GM19372 (cell line): ENCODE results near the gene KCNJ18.
"Not testable (repeated sequence)": the region's sequence is repeated elsewhere in the genome, so short reads cannot be mapped to it uniquely, and the experiment has no call there.

Experiments used
- ATAC-seq: cut with Tn5 transposase; IDR thresholded peaks from one replicate; pipeline ENCODE4 v1.9.1; 2021; ENCODE audit warnings: mild to moderate bottlenecking, low read depth, moderate library complexity; ENCODE audit not compliant: unreplicated experiment

Gene KCNJ18

DNA sequence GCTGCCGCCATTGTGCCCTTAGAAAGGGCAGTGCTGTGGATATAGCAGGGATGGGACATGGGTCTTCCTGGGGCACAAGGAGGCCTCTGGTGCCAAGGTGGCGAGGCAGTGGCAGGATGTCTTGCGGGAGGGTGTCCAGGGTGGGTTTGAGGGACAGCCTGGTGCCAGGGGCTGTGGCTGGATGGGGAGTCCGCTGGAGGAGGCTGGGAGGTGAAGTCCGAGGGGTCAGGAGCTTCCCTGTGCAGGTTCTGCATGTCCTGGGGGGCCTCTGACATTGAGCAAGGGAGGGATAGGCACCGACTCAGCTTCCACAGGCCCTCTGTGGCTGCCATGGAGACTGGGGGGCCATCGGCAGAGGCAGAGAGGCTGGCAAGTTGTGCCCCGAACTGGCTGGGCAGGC lies 9.7 kb downstream of the KCNJ18 start:
- ATAC-seq, result not testable (repeated sequence)

DNA sequence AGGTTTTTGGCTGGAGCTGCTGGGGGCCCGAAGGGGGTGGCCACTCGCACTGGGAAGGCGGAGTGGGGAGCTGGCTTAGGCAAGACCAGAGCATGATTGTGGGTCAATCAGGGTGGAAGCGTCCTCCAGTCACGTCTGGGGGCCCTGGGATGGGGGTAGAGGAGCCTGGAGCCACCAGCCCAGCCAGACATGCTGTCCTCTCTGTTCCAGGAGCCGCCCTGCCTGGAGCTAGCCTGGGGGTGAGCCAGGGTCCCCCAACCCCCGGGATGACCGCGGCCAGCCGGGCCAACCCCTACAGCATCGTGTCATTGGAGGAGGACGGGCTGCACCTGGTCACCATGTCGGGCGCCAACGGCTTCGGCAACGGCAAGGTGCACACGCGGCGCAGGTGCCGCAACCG lies 10.2 kb downstream of the KCNJ18 start:
- ATAC-seq, result not testable (repeated sequence)

DNA sequence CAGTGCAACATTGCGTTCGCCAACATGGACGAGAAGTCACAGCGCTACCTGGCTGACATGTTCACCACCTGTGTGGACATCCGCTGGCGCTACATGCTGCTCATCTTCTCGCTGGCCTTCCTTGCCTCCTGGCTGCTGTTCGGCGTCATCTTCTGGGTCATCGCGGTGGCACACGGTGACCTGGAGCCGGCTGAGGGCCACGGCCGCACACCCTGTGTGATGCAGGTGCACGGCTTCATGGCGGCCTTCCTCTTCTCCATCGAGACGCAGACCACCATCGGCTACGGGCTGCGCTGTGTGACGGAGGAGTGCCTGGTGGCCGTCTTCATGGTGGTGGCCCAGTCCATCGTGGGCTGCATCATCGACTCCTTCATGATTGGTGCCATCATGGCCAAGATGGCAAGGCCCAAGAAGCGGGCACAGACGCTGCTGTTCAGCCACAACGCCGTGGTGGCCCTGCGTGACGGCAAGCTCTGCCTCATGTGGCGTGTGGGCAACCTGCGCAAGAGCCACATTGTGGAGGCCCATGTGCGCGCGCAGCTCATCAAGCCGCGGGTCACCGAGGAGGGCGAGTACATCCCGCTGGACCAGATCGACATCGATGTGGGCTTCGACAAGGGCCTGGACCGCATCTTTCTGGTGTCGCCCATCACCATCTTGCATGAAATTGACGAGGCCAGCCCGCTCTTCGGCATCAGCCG lies 10.8 kb downstream of the KCNJ18 start:
- not testable (repeated sequence) for ATAC-seq

DNA sequence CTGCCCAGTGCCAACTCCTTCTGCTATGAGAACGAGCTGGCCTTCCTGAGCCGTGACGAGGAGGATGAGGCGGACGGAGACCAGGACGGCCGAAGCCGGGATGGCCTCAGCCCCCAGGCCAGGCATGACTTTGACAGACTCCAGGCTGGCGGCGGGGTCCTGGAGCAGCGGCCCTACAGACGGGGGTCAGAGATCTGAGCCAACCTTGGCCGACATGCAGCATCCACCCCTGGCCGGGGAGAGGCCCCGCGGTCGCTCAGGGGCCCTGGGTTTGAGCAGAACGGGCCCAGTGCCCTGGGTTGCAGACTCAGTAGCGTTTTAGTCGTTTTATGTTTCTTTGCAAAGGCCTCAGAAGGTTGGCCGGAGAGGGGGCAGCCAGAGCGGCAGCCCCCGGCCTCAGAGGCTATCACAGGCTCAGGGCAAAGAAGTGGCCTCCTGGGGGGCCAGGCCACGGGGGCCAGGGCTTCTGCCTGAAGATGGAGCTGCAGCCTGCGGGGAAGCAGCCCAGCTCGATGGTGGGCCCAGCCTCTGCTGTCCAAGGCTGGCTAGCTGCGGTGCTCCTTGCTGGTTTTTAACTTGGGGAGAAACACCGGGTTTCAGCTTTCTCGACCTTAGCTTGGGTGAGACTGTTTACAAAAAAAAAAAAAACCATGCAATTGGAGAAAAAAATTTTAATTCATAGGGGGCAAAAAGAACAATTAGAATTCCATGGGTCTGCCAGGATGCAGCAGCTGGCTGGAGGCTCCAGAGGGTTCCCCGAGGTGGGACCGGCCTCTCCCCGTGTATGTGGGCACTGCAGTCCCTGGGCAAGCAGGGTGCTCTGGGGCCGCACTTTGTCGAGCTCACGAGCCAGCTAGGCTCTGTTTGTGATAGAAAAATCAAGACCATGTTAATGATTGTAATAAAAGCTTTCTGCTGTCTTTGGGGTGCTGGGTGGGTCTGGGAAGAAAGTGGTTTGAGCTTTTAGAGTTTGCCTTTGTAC lies 11.9 kb downstream of the KCNJ18 start:
- not testable (repeated sequence) for ATAC-seq

DNA sequence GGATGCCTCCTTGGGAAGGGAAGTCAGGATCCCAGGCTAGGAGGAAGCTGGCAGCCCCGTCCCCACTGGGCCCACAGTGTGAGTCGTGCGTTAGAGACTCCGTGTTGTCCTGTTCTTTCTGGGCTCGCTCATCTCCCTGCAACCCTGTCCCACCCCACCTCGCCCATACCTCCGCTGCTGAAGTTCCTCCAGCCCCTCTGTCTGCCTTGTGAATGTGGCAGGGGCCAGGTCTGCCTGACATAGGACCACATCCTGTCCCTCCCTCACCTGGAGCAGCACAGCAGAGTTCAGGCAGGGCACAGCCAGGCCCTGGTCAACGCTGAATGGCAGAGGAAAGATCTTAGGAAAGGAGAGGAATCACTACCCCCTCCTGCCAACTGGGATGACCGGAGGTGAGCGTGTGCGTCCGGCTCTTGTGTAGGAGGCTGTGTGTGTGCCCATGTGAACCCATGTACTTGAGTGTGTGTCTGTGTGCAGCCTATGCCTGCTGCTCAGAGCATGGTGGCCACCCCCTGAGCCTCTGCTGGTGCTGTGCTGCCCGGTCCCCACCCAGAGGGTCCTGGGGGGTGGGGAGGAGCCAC lies 12.8 kb downstream of the KCNJ18 start:
- no peak for ATAC-seq

DNA sequence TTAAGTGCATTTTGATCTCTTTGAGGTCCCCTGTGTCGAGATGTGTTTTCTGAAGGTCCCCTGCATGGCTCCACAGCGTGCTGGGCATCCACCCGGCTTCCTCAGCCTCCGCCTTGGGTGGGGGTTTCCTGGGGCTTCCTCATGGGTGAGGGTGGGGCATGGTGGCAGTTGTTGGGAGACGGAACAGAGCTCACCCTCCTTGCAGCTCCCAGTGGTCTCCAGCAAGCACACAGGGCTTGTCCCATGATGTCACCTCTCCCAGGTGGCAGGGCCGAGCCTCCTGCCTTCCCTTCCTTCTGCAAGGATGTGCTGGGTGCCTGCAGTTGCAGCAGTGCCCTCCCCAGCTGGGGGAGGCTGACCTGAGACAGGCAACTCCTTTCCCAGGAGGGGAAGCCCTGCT lies 13.4 kb downstream of the KCNJ18 start:
- not testable (repeated sequence) for ATAC-seq

DNA sequence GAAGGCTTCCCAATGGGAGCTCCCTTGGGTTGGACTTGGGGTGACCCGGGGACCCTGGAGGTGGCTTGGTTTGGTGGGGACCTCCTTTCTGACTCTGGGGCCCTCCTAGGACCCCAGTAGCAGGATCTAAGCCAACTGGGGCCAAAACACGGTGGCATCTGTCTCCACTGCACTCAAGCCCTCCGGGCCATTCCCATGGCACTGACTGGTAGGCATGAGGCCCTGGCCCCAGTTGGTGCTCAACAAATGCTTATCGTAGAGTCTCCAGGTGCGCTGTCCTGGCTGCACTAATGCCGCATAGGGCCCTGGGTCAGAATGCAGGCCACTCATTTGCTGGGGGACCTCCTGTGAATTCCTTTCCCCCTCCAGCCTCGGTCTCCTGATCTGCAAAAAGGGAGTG lies 14.2 kb downstream of the KCNJ18 start:
- not testable (repeated sequence) for ATAC-seq

DNA sequence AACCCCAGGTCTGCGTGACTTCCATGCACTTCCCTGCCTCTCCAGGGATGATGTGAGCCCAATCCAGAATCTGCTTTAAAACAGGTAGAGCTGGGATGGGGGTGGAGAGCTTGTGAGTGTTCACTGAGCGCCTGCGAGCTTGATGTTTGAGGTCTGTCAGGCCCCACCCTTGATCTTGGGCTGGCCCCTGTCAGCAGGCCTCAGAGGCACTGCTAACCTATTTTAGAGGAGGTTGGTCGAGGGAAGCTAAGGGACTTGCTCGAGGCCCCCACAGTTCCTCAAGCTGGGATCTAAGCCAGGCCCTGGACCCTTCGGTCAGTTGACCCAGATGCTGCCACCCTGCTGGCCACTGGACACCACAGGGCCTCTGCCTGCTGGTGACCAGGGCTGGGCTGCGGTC lies 14.8 kb downstream of the KCNJ18 start:
- not testable (repeated sequence) for ATAC-seq

DNA sequence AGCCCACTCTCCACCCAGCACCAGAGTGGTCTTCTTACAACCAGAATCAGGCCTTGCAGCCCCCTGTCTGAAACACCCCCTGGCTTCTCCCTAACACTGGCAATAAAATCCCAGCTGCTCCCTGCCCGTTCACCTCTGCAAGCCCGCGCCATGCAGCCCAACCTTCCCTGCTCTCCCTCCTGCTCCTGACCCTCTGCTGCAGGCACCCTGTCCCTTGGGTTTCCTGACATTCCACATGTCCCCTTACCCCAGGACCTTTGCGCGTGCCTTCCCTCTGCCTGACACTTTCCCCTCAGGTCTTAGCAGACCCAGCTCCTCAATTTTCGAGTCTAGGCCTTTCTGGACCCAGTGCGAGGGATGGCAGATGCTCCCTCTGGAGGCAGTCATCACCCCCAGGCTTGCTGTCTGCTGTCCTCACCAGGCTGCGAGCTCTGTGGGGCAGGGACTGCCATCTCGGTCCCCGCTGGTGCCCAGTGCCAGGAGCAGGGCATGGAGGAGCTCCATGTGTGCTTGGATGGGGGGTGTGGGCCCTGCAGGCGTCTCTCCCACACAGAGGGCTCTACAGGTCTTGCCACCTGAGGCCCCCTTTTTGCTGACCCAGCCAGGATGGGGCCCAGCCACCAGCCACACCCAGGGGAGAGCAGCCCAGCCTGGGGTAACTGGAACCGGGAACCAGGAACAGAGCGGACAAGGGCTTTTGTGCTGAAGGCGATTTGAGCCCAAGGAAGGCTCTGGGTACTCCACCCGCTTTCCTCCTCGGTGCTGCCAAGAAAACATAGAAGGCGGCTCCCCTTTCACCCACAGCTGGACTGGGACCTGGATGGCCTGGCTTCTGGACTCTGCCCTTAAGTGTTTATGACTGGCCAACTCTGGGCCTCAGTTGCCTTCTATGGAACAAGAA lies 15.6 kb downstream of the KCNJ18 start:
- not testable (repeated sequence) for ATAC-seq

DNA sequence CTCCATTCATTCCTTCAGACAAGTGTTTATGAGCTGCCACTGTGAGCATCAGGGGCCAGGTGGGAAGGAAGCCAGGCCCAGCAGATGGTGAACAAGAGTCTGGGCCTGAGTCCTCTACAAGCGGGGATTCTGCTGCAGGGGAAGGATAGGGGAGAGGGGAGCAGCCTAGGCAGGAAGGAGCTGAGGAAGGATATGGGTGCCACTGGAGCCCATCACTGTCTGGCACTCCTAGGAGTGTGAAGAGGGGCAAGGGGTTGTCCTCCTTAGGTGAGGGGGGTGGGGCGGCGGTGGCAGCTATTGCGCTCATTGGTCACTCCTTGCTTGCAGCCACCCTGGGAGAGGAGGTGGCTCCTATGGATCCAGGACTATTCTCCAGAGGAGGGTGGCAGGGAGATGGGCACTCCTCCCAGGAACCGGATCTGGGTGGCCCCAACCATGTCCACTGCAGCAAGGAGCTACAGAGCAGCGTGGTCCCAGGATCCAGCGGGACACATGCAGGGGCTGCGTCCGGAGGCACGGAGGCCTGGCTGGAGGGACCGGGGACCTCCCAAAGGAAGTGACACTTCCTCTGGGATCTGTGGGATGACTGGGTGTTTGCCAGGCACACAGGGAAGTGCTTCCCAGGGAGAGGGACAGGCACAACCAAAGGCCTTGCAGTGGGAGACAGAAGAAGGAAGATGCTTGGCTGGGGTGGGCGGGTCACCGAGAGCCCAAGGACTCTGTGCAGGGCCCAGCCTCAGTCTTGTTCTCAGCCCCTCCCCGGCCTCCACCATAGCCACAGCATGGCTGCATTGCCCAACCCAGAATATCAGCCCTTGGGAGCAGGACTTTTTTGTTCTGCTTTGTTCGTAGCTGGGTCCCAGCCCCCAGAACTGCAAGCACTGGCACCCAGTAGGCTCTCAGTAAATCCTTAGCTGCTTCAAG lies 16.6 kb downstream of the KCNJ18 start:
- ATAC-seq, result not testable (repeated sequence)

DNA sequence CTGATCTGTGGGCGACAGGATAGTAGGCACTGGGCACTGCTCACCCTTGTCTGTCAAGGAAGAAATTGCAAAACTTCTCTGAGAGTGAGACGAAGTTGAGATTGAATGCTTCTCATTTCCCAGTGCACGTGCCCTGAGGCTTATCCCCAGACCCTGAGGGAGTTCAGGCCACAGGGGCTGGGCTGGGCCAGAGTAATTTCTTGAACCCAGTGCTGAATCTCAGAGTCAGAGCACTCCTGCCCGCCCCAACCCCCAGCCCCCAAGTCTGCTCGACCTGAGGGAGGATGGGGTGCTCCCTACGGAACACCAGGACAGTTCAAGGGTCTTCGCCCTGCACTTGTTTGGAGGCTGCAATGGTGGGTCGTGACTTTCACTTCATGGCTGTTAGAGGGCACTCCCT lies 17.7 kb downstream of the KCNJ18 start:
- ATAC-seq, result not testable (repeated sequence)

DNA sequence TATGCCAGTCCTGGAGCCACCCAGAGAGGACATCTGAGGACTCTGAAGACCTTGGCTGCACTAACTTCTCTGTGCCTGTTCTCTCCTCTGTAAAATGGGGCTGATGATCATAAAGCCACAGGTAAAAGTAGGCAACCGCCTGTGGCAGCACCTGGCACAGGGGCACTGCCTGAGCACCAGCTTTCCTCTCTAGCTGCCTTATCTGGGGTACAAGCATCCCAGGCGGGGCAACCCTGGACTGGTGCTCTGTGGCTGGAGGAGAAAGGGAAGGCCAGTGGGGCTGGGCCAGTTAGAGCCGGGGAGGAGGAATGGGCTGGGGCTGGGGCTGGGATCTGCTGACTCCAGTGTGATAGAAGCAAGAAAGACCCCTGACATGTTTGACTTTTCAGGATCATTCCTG lies 18.2 kb downstream of the KCNJ18 start:
- ATAC-seq, result not testable (repeated sequence)

DNA sequence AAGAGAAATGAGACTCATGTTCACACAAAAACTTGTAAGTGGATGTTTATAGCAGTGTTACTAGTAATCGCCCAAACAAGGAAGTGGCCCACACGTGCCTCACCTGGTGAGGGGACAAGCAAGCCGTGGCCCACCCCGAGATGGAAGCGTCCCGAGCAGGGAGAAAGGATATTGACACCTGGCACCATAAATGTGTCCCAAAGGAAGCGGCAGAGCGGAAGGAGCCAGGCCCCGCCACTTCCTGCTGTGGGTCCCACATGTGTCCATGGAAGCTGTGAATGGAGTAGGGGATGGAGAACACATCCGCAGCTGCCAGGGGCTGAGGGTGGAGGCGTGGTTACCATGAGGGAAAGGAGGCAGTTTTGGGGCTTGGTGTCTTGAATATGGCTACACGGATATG lies 18.9 kb downstream of the KCNJ18 start:
- no peak for ATAC-seq

DNA sequence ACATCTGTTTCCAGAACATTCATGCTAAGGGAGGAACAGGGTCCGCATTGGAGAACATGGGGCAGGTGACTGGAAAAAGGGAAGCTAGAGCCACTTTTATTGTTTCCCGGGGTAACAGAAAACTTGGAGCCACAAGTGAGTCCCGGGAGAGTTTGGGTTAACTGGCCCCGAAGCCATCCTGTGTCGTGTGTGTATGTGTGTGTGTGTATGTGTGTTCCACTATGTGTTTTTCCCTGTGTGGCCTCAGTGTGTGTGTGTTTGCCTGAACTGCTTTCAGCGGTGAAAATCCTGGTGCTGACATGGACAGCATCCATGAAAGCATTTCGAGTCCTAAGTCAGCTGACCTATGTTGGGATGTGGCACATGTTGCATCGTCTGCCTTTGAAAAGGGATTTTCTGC lies 20.7 kb downstream of the KCNJ18 start:
- ATAC-seq, result not testable (repeated sequence)

DNA sequence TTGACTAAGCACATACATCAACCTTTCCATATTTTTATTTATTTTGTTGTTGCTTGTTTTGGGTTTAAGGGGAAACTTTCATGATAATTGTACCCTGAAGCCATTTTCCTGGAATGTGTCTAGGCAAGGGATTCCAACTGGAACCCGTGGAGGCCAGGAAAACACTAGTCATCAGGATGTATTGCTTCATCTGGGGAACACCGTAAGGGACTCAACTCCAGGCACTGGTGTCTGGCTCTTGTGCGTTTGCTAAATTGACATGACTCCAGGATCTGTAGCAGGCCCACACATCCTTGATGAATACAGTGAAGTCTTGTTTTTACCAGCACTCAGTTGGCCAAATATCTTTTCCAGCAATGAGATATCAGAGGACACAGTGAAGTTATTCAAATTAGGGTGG lies 21.3 kb downstream of the KCNJ18 start:
- not testable (repeated sequence) for ATAC-seq

DNA sequence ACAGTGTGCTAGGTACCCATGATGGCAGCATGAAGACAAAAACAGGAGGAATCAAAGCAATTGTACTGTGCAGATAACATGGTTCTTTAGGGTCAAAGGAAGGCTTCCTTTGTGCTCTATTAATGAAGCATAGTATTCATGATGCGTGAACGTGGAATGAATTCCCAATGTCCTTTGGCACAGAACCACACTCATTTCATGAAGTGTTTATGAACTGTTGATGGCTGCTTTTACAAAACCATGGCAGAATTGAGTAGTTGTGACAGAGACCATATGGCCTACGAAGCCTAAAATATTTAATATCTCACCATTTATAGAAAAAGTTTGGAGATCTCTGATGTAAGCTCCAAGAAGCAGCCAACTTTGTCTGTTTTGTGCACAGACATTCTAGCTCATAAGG lies 22.4 kb downstream of the KCNJ18 start:
- ATAC-seq, result not testable (repeated sequence)

DNA sequence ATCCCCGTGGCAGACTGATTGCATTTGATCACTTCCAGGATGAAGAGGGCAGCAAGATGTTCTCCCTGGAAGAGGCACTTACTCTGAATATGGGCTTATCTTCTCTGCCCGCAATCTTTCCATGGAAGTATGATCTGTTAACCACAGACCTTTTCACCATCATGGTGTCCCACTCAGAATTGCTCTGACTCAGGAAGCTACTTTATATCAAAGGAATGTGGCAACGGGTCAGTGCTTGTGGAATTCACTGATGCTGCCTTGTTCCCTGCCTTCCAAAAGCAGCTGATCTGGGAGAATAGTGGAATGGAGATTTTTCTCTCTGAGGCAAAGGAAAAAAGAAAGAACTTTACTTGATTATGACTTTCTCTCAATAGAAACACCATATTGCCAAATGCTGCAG lies 23.6 kb downstream of the KCNJ18 start:
- not testable (repeated sequence) for ATAC-seq

DNA sequence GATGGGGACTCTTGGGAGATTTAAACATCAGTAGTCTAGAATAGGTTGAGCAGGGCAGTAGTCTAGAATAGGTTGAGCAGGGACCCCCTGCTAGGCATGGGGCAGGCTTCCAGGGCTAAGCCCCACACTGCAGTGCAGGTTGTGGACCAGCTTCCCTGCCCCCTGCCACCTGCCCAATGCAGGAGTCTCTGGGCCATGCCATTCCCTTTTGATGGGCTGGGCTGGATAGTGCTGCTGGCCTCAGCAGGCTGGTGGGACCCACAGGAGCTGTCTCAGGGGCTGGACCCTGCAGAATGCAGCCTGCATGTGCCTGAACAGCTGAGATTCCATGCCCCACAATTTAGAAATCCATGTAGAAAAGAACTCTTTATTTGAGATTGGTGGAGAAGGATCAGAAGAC lies 26.6 kb downstream of the KCNJ18 start:
- ATAC-seq, result not testable (repeated sequence)
